Tibial artery (tissue), 4 donors: Measurements from ENCODE around the gene PLCH2.

ENCODE experiments used
- DNase-seq, 2 donors: peaks; one replicate each; pipeline ENCODE4 v3.0.0-alpha.2; 2019
- H3K27ac ChIP-seq, 2 donors: fragments of 200-600 bp; sonication (generic) in 1 of 2; 1 replicate in 1 of 2; 2 replicates in 1 of 2; pipeline ENCODE4 v1.5.1; 2018 to 2019; ENCODE audit warnings: mild to moderate bottlenecking in 1 of 2
- H3K27me3 ChIP-seq, 2 donors: fragments of 200-600 bp; sonication (generic) in 1 of 2; one replicate each; pipeline versions ENCODE4 v1.5.1 to v1.6.0; 2016 to 2019
- H3K36me3 ChIP-seq, 3 donors: fragments of 200-600 bp; sonication (generic) in 2 of 3; one replicate each; pipeline ENCODE4 v1.5.1; 2016 to 2019; ENCODE audit warnings: mild to moderate bottlenecking in 2 of 3
- H3K4me1 ChIP-seq, 4 donors: fragments of 200-600 bp; sonication (generic) in 2 of 4; 1 replicate in 3 of 4; 2 replicates in 1 of 4; pipeline ENCODE4 v1.5.1; 2016 to 2019
- H3K4me3 ChIP-seq, 2 donors: fragments of 200-600 bp; sonication (generic) in 1 of 2; 1 replicate in 1 of 2; 2 replicates in 1 of 2; pipeline ENCODE4 v1.5.1; 2018 to 2019; ENCODE audit warnings: mild to moderate bottlenecking in 2 of 2
- H3K9me3 ChIP-seq, 3 donors: fragments of 200-600 bp; sonication (generic) in 1 of 3; one replicate each; pipeline ENCODE4 v1.5.1; 2016 to 2019
- CTCF ChIP-seq, 2 experiments: fragments of 200-600 bp in 1 of 2; fragments of 450-650 bp in 1 of 2; IDR thresholded peaks; one replicate each; pipeline ENCODE4 v1.5.1; 2017 to 2019; ENCODE audit warnings: antibody characterized with exemption in 2 of 2, mild to moderate bottlenecking in 1 of 2, moderate library complexity in 1 of 2
- intact Hi-C: fragments of 100-400 bp; cut with DNase I; formaldehyde crosslinking; loops from one replicate; pipeline ENCODE4 v1.15.0; 2023; ENCODE audit warnings: low total_unique reads

PLCH2 gene

GRCh38 chr1:2535455-2535854 is 59.4 kb downstream of the PLCH2 start:
- H3K27ac ChIP-seq: no peak overlapping the region
- no peak for TF ChIP-seq CTCF (IDR thresholded peaks at IDR 0.05)
- no peaks in the 10 kb centered on the region for H3K36me3 ChIP-seq
- H3K9me3 ChIP-seq: no peaks in the 10 kb centered on the region
- H3K4me1 ChIP-seq: peaks cover 3 to 15% (median 13%) of the 10 kb centered on the region in 4 donors
- H3K4me3 ChIP-seq: no peak overlapping the region
- H3K27me3 ChIP-seq: peaks cover 0 to 32% of the 10 kb centered on the region in 2 donors
- intact Hi-C loops: no loop called here
- DNase-seq: no peak

GRCh38 chr1:2535981-2536380 is 59.9 kb downstream of the PLCH2 start:
- intact Hi-C loops: no loop called here
- Histone ChIP-seq H3K27ac (no peak overlapping the region), H3K9me3 (no peaks in the 10 kb centered on the region), H3K4me3 (no peak overlapping the region), H3K36me3 (no peaks in the 10 kb centered on the region), H3K27me3 (peaks cover 0 to 35% of the 10 kb centered on the region in 2 donors), H3K4me1 (peaks cover 0 to 15% (median 9%) of the 10 kb centered on the region in 4 donors)
- TF ChIP-seq CTCF (IDR thresholded peaks at IDR 0.05): no peak
- no peak for DNase-seq

GRCh38 chr1:2537784-2538115 is 61.7 kb downstream of the PLCH2 start:
- Histone ChIP-seq H3K9me3 (no peaks in the 10 kb centered on the region), H3K27ac (no peak overlapping the region), H3K4me1 (peaks cover 0 to 8% (median 3%) of the 10 kb centered on the region in 4 donors), H3K27me3 (peaks cover 0 to 42% of the 10 kb centered on the region in 2 donors), H3K4me3 (no peak overlapping the region), H3K36me3 (no peaks in the 10 kb centered on the region)
- intact Hi-C loops: no loop called here
- DNase-seq: no peak
- no peak for TF ChIP-seq CTCF (IDR thresholded peaks at IDR 0.05)

GRCh38 chr1:2538376-2538775 is 62.3 kb downstream of the PLCH2 start:
- Histone ChIP-seq H3K27me3 (peaks cover 0 to 48% of the 10 kb centered on the region in 2 donors), H3K4me1 (peaks cover 0 to 11% (median 3%) of the 10 kb centered on the region in 4 donors), H3K9me3 (no peaks in the 10 kb centered on the region), H3K4me3 (no peak overlapping the region), H3K27ac (no peak overlapping the region), H3K36me3 (no peaks in the 10 kb centered on the region)
- TF ChIP-seq CTCF (IDR thresholded peaks at IDR 0.05): no peak
- intact Hi-C loops: no loop called here
- DNase-seq: no peak

GRCh38 chr1:2538872-2539271 is 62.8 kb downstream of the PLCH2 start:
- no peak for TF ChIP-seq CTCF (IDR thresholded peaks at IDR 0.05)
- peaks cover 0 to 53% of the 10 kb centered on the region in 2 donors for H3K27me3 ChIP-seq
- H3K4me3 ChIP-seq: no peak overlapping the region
- H3K9me3 ChIP-seq: no peaks in the 10 kb centered on the region
- H3K36me3 ChIP-seq: no peaks in the 10 kb centered on the region
- intact Hi-C loops: no loop called here
- DNase-seq: no peak
- H3K4me1 ChIP-seq: peaks cover 0 to 16% (median 5%) of the 10 kb centered on the region in 4 donors
- H3K27ac ChIP-seq: no peak overlapping the region

GRCh38 chr1:2539312-2539907 is 63.3 kb downstream of the PLCH2 start:
- intact Hi-C loops: no loop called here
- peaks cover 0 to 59% of the 10 kb centered on the region in 2 donors for H3K27me3 ChIP-seq
- no peak overlapping the region for H3K4me3 ChIP-seq
- H3K4me1 ChIP-seq: peaks cover 0 to 22% (median 5%) of the 10 kb centered on the region in 4 donors
- H3K9me3 ChIP-seq: no peaks in the 10 kb centered on the region
- H3K36me3 ChIP-seq: no peaks in the 10 kb centered on the region
- DNase-seq: no peak
- TF ChIP-seq CTCF (IDR thresholded peaks at IDR 0.05): no peak
- H3K27ac ChIP-seq: no peak overlapping the region
